IPS-NIHi7 (cell line): ENCODE data around the gene SNX9.

Experiments used
- DNase-seq: peaks from one replicate; pipeline ENCODE4 v3.0.0; 2012; ENCODE audit warnings: mixed read lengths; ENCODE audit errors: extremely low spot score

SNX9 gene

DNA sequence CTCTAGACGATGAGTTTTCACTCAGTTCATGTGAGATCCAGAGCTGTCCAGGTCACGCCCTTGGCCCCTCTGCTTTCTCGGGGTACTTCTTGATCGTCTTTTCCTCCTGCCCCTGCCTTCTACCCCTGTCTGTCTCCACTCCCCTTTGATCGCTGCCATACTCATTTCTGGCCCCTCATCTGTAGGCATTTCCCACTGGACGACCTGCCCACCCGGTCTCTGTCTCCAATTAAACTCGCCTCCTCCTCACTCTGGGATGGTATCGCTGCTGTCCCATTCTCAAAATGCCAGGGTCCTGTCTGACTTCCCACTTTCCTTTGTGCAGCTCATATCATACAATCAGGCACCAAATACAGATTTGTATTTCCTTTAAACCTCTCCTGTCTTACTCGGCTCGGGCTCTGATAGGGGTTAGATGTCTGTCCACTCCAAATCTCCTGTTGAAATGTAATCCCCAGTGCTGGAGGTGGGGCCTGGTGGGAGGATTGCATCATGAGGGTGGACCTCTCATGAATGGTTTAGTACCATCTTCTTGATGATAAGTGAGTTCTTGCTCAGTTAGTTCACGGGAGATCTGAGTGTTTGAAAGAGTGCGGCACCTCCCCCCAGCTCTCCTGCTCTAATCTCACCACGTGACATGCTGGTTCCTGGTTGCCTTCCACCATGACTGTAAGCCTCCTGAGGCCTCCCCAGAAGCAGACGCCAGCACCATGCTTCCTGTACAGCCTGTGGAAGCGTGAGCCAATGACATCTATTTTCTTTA lies 155.2 kb downstream of the SNX9 start:
- DNase-seq, result no peak

DNA sequence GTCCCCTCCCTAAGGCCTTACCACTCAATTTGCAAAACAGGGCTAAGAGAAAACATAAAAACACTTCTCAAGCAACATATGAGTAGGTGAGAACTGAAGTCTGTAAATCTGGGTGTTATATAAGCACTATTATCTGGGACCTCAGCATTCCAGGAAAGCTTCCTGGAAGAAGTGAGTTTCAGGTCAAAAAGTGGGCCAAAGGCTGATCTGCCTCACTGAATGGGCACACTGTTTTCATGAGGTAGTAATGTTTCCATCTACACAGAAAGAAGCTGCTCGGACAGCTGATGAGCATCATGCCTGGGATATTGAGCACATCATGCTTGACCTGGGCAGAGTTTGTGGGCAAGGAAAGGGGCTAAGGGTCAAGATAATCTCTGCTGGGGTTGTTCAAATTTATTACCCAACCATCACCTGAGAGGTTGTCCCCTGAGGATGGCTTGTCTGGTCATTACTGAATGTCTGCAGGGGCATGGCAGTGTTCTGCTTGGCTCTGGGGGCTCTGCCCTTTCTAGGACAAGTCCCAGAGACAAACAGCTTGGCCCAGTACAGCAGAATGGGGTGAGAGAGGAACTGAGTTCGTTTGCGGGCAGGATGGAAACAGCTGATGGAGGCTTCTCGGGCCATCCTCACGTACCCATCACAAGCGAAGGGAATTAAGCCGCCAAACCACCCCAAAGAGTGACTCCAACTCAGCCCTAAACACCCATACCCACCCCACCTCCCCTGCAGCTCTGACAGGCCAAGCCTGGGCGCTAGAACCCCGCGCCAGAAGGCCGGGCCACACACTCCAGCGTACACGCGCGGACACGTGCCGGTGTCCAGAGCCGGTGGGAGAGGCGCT lies 157.5 kb downstream of the SNX9 start:
- no peak for DNase-seq

- no peak for DNase-seq
These were observed 158.0 kb downstream of the SNX9 start for GRCh38 chr6:157981132-157981394.

- peak; percentile 84 for DNase-seq
These were observed 158.5 kb downstream of the SNX9 start, which contains the start of gene SYNJ2 for GRCh38 chr6:157981395-157982101. Gene SYNJ2, plus strand, starts transcription at chr6:157981863. Its CDS starts 99 bp downstream, at chr6:157981962.

- peak; percentile 71 for DNase-seq
These were observed 159.1 kb downstream of the SNX9 start for GRCh38 chr6:157982102-157982562.

GRCh38 chr6:157982563-157983405 lies 159.7 kb downstream of the SNX9 start:
- DNase-seq, result no peak

- no peak for DNase-seq
These were observed 160.5 kb downstream of the SNX9 start for GRCh38 chr6:157983406-157984119.

DNA sequence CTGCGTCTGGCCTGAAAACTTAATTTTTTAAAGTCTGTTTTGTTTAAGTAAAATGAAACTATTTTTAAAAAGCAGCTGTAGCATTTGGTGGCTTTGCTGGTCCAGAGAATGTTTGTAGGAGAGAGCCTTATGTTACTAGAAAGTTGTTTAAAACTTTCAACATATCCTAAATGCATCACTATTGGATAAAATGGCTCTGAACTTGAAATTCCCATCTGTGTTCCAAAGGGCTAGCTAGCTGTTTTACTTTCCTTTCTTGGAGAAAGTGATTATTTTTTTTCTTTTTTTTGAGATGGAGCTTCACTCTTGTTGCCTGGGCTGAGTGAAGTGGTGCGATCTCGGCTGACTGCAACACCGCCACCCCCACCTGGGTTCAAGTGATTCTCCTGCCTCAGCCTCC lies 161.1 kb downstream of the SNX9 start:
- no peak for DNase-seq

DNA sequence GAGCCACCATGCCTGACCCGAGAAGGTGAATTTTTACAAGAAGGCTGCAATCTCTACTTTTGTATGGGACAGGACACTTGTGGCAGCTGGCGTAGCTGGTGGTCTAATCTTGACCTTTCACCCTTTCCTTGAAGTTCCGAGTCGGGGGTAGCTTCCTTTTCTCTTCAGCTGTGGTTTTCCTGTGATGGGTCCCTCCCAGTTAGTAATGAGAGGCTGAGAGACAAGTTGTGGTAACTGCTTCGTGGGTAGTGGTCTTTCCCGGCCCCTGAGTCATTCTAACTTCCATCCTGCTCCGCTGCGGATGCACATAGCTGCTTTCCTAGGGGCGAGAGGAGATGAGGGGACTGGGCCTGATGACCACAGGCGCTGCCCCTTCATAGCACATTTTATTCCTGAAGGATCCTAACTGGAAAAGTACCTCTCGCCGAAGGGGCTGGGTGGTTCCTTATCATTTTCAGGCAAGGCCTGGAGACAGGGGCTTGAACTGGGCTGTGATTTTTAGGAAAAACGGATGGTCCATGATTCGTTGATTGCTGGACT lies 161.7 kb downstream of the SNX9 start:
- DNase-seq, result no peak

DNA sequence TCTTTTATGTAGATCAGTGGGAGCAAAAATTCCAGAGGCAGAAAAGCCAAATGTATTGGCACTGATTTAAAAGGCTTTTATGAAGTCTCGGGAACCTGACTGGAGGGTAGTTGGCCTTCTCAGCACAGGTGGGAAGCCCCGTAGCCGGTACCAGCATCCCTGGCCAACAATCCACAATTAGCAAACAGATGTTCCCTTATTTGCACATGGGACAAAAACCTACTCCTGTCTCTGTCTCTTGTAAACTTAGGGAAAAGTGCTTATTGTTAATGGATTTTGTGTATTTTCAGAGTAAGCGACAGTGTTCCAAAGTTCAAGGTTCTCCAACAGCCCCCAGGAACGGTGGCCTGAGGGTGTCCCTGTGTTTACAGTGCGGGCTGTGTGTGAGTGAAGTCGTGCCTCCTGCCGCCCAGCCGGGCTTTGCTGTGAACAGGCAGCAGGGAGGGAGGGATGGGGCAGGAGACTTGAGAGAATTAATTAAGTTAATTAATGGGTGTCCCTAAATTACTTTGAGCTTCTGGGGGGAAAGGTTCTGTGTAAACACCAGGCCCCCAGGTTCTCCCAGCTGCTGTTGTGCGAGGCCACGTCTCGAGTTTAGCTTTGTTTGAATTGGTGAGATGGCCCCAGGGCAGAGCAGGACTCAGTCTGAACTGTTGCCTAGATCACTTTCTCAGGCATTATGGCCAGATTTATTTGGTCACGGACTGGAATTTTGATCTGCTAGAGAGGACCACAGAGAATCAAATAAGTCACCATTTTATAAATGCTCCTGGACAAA lies 162.5 kb downstream of the SNX9 start:
- DNase-seq, result no peak

DNA sequence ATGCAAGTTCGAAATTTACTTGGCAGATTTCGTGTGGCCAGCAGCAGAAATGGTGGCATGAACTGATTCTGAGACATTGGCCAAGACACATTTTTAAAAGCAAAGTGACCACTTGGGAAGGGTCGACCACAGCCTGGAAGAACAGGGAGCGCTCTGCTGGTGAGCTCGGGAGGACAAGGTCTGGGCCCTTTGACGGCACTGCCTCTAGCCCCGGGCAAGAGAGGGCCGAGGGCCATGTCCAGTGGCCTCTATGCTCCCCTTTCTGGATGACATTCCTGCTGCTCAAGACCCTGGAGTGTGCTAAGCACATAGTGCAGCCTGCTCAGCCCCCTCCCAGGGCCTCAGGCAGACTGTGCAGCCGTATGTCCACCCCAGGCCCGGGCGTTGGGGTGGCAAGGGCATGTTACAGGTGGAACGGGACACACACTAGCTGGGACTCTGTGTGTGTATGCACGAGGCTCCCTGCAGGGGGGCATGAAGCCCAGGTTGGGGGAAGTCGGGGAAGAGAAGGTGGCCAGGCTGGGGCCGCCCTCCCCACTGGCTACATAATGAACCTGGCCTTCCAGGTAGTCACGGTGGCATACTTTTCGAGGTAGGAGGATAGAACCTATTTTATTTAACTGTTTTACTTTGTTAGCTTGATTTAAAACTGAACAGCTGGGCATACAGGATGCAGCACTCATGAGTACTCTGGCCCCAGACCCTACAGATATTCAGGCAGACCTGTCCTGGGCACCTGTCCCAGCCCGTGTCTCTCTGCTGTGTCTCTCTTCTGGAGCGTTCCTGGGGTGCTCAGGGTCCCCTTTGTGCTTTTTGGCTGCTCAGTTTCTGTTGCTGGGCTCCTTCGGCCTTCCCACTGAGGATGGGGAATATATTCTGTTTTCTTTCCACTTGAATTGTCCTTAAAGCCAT lies 165.0 kb downstream of the SNX9 start:
- no peak for DNase-seq

DNA sequence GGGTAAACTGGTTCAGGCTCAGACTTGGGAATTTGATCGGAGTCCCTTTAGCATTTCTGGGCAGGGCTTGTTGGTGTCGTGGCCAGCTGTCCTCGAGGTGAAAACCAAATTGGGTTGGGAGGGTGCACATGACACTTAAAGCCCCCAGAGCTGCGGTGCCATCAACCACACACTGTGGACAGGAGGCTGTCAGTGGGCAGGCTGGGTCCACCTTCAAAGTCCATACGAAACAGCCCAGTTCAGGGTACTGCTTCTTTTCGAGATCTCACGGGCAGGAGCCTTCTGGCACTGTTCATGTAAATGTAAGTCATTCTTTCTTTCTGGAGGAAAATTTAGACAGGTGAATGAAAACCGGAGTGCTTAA lies 165.6 kb downstream of the SNX9 start:
- DNase-seq, result no peak

DNA sequence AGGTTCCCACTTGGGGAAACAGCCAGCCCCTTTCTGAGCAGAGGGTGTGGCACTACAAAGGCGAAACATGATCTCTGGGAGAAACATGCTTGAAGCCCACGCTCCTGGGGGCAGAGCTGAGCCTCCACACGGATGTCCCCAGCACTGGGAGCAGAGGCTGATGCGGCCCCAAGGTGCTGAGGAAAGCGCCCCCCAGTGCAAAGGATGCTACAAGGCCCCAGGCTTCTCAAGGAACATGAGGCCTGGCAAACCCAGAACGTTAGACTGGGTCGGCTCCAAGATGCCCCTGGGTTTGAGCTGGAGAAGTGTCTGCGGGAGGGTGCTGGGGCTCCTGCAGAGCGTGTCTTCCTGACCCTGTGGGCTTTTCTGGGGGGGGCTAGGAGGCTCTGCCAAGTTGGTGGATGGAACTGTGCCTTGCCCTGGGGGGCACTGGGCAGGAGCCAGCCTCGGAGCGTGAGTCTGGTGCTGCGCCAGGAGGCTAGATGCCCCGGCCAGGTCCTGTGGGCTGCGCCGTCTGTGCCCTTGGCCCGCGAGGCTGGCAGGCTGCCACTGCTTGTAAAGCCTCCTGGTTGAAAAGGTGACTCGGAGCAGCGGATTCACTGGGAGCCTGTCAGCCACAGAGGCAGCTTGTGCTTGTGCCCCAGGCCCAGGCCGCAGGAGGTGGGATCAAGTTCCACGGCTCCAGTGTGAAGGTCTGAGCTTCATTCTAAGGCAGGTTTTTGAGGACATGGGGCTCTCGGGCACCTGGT lies 166.7 kb downstream of the SNX9 start:
- DNase-seq, result no peak

GRCh38 chr6:157990321-157991066 lies 167.4 kb downstream of the SNX9 start:
- no peak for DNase-seq

DNA sequence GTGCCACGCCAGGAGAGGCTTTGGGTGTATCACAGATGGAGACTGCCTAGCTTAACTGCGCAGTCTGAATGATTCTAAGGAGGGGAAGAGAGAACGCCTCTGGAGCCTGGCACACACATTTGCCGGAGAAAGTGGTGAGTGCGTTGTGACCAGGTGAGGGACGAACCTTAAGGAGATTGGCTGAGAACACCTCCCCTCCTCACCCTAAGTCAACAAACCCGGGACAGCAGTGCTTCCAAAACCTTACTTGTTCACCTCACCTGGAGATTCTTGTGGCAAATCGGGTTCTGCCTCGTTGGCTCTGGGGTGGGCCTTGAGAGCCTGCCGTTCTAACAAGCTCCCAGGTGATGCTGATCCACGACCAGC lies 168.0 kb downstream of the SNX9 start:
- DNase-seq, result no peak

DNA sequence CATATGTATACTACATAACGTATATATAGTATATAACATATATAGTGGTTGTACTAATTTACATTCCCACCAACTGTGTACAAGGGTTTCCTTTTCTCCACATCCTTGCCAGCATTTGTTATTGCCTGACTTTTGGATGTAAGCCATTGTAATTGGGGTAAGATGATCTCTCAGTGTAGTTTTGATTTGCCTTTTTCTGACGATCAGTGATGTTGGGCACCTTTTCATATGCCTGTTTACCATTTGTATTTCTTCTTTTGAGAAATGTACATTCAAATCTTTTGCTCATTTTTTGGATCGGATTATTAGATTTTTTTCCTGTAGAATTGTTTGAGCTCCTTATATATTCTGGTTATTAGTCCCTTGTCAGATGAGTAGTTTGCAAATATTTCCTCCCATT lies 170.0 kb downstream of the SNX9 start:
- no peak for DNase-seq

- no peak for DNase-seq
These were observed 171.2 kb downstream of the SNX9 start for GRCh38 chr6:157994125-157994795.
